ENCODE measurements around the gene KRT71.
"Not testable (repeated sequence)": the region's sequence is repeated elsewhere in the genome, so short reads cannot be mapped to it uniquely, and the experiment has no call there.

KRT71 gene

DNA sequence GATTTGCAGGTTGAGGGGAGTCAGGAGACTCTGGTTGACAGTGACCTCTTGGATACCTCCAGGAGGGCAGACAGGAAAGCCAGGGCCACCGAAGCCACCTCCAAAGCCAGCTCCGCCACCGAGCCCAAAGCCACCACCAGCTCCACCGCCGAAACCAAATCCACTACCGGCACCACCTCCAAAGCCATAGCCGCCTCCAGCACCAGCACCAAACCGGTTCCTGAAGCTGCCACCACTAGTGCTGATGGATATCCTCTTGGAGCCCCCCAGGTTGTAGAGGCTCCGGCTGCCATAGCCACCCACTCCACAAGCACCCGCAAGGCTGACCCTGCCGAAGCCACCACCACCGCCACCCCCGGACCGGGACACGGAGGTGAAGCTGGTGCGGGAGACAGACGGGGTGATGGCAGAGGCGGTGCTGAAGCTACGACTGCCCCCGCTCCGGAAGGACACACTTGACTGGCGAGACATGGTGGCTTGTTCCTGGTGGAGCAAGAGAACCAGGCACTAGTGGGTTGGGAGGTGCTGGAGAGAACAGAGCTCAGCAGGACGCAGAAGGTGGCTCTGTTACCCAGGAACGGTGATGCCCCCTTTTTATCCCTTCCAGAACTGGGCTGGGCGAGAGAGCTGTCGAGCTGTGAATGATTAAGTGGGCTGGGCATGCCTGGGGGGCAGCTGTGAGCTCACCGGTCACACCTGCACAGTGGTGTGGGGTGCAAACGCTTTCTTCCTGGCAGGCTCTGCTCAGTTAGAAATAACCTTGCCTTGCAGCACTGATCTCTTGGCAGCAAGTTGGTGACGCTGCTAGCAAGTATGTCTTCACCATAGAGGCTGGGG is 32.9 kb downstream of the KRT71 start, which contains the start of gene KRT5:
KRT5 (minus strand) TSS at position 569 of the 837 bp plus-strand sequence; CDS start at position 471, 98 bp downstream.
- no peak for FAIRE-seq

DNA sequence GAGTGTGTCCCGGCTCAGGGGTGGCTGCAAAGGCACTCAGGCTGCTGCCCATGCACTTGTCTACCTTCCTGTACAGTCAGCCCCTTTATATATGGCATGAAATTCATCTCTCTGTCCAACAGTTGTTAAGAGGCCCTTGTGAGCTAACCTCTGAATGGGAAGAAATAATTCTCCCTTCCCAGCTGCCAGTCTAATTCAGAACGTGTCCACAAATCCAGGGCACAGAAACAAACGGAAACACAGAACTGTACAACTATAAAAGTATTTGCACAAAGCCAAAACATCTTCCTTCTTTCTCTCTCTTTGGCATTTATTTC is 33.6 kb downstream of the KRT71 start:
- no peak for FAIRE-seq

DNA sequence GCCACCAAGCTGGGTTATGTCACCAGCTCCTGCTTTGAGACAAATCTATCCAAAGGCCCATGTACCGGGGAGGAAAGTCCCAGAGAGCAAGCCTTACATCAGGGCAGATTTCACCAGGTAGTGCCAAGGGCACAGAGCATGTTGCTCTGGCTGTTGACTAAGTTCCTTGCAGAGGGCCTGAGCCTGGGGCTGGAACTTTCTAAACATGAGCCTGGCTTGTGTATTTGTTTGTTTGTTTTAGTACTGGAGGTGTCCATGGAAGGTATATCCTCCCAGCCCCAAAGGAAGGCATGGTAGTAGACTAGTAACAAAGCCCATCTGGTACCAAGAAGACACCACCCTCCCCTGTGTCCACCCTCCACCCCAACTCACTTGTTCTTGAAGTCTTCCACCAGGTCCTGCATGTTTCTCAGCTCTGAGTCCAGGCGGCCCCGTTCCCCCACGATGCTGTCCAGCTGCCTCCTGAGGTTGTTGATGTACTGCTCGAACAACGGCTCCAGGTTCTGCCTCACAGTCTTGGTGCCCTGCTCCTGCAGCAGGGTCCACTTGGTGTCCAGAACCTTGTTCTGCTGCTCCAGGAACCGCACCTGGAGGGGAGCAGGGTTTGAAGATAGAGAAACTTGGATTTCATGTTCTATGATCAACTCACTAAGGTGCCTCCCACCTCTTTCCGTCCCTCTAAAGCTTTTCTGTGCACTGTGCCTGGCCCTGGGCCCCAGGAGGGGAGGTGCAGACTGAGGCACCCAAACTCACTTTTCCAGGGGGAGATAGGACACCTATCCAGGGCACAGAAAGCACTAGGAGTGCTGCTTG is 34.2 kb downstream of the KRT71 start:
- no peak for FAIRE-seq

DNA sequence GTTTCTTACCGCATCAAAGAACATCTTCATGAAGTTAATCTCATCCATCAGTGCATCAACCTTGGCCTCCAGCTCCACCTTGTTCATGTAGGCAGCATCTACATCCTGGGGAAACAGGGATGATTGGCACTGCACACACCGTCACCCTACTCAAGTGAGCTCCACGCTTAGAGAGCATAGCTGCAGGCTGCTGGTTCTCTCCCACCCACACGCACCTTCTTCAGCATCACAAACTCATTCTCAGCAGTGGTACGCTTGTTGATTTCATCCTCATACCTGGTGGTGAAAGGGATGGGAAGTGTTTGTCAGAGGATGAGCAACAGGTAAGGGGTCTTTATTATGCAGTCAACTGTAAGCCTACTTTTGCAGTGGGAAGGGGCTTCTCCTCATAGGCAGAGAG is 35.1 kb downstream of the KRT71 start:
- FAIRE-seq: no peak

DNA sequence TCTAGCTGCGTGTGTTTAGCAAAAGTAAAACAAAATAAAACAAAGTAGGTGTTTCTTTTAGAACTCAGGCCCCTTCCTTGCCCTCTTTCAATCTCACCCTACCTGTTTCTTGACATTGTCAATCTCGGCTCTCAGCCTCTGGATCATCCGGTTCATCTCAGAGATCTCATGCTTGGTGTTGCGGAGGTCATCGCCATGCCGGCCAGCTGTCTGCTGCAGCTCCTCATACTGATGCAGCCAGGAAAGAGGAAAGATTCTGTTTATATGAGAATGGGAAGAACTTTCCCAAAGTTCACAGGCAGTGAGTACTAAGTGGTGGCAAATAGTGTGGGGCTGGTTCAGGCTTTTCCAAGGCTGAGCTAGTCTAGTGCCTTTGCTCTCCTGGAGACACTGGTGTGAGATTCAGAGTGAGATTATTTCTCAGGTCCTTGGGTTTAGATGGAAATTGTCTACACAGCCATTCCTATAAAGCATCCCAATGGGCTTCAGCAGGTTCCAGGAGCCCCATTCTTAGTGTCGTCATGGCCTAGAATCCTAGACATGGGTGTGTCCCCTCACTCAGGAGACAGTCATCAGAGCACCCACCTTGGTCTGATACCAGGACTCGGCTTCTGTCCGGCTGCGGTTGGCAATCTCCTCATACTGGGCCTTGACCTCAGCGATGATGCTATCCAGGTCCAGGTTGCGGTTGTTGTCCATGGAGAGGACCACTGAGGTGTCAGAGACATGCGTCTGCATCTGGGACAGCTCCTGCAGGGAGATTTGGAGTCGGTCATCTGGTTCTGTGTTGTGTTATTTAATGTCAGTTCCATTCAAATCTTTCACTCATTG is 35.7 kb downstream of the KRT71 start:
- FAIRE-seq: no peak

DNA sequence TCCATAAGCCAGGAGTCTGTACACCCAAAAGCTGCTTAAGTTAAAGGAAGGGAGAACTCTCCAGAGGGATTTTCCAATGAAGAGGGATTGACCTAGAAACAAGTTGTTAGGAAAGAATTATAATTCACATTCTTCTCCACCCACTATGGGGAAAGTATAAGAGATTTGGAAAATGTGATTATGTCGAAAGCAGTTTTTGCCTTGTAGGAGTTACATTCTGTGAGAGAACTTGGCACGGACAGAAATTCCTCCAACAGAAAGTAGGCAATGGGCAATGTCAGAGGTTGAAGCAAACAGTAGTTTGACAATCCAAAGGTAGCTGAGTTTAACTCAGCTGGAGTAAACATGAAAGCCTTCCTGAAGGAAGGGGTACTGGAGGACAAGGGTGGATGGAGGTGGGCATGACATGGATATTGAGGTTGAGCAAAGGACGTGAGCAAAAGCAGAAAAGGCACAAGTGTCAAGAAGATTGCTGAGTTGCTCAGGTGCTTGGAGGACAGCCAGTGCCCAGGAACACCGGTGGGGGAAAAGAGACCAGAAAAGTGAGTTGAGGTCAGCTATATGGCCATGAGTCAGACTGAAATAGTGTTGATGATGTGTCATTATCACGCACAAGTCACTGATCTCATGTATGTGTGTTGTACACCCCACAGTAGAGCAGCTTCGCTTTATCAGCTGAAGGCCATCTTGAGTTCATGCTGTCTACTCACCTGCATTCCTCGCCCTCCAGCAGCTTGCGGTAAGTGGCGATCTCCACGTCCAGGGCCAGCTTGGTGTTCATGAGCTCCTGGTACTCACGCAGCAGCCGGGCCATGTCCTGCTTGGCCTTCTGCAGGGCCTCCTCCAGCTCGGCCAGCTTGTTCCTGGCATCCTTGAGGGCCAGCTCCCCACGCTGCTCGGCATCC is 36.8 kb downstream of the KRT71 start:
- no peak for FAIRE-seq

DNA sequence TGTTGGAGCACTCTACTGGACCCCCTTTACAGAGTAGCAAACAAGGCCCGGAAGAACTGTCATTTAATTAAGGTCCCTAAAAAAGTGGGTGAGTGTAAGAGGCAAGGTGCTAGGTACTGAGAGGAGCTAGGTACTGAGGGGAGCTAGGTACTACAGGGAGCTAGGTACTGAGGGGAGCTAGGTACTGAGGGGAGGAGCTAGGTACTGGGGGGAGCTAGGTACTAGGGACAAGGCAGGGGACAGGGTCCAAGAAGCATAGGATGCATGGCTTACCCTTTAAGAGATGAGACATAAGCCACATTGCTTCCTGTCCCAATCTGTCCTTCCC is 37.7 kb downstream of the KRT71 start:
- no peak for FAIRE-seq

DNA sequence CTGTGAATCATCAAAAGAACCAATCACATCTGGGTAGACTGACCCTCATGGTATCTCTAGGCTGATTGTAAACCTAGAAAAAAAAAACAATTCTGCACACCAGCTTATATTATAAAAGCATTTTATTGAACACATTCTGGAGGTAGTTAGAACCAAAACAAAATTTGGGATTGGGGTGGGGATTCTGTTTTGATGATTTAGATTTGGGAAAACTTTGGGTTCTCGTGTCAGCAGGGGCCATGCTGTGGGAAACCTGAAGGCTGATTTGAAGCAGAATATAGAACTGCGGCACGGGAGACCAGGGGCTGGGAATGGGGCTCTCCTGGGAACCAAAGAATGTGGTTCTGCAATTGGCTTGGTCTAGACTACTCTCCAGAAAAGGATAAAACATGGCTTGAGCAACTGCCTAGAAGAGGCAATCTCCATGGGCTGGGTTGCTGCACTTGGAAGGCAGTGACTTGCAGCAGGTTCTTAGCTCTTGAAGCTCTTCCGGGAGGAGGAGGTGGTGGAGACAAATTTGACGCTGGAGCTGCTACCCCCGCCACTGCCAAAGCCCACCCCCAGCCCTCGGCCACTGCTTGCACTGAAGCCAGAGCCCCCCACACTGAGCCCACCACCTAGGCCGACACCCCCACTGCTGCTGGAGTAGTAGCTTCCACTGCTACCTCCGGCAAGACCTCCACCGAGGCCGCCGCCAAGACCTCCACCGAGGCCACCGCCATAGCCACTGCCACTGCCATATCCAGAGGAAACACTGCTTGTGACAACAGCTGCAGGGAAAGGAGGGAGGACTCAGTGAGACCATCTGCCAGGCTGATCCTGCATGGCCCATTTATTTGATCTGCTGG is 38.2 kb downstream of the KRT71 start:
- FAIRE-seq: no peak

DNA sequence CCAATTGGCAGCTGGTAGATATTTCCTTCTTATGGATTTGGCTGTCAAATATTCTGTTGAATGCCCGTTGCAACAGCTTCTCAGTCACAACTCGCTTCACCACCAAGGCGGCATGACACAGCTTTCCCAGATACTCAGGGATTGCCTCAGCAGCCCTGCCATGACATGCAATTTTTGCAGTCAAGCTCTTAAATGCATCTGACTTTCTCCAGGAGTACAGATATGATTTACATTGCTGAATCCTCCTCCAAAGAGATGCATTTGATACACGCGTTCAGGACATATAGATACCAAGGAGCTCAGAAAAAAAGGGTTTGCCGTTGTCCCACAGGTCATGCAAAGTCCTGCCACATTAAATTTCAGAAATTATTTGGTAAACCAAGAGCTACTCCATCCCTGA is 39.2 kb downstream of the KRT71 start:
- no peak for FAIRE-seq

DNA sequence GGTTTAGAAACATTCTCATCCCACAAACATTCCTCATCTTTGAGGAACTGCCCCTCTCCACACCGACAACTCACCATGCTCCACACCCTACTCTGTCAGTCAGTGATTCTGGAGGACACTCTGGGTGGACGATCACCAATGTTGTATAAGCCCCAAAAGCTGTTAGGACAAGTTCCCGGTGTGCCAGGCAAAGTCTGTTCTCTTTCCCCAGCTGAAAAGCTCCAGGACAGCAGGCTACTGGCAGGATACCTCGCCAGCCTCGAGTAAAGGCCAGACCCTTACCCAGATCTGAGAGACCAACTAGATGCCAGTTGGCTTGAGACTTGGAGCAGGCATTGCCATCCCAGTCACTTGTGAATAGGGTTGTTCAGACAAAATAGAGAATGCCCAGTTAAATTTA is 44.7 kb downstream of the KRT71 start:
- no peak for FAIRE-seq

DNA sequence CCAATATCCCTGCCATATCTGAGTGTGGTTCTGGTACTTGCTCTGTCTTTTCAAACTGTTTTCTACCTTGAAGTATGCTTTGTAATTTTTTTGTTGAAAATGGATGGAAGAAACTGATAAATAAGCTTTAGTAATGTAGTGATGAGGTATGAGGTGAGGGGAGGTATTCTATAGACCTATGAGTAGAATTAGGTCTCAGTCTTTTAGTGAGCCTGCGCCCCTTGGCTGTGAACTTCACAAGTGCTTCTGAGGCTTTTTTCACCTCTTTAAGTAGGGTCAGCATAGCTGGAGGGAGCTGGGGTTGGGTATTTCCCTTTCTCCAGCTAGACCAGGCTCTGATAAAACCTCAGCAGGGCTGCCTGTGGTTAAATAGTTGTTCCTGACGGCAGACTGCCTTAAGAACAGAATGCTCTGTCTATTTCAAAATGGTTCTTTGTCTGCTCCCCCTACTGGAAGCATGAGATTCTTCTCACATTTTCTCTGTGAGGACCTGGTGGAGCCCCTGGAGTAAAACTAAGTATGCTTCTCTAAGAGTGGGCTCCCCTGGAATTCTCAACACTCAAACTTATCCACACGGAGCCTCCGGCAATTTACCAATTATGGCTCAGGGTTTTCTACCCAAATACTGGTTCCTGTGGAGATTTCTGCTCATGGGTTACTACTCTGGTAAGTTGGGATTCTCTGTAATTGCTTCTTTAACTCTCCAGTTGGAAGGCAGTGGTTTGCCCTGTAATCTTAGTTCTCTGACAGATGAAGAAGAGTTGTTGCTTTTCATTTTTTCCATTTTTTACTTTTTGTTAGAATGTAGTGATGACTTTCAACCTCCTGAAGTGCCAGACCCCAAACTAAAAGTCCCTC is 45.9 kb downstream of the KRT71 start:
- FAIRE-seq: no peak

DNA sequence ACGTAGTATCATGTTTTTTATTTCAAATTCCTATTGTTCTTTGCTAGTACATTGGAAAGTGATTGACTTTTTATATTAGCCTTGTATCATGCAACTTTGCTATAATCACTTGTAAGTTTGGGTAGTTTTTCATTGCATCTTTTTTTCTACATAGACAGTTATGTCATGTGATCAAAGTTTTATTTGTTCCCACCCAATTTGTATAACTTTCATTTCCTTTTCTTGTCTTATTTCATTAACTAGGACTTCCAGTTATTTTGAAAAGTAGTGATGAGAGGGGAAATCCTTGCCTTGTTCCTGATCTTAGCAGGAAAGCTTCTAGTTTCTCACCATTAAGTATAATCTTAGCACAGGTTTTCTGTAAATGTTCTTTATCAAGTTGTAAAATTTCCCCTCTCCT is 50.1 kb downstream of the KRT71 start:
- FAIRE-seq: no peak

DNA sequence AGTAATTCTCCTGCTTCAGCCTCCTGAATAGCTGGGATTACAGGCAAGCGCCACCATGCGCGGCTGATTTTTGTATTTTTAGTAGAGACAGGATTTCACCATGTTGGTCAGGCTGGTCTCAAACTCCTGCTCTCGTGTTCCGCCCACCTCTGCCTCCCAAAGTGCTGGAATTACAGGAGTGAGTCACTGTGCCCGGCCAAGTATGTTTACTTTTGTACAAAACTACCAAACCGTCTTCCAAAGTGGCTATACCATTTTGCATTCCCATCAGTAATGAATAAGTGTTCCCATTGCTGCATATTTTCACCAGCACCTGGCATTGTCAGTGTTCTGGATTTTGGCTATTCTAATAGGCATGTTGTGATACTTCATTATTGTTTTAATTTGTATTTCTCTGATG is 51.5 kb downstream of the KRT71 start:
- FAIRE-seq: no peak

DNA sequence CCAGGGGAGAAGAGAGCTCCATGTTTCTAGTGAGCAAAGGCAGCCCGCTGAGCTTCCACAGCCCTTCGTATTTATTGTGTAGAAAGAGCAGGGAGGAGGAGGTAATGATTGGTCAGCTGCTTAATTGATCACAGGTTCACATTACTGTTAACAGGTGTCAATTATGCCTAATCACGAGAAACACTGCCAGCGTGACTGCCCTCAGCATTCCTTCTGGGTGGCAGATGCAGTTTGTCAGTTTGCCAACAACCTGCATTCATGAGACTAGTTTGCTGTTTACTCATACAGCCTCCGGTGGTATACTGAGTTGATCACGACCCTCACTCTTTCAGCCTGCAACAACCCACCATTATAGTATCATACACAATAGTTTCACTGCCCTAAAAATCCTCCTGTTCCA is 52.4 kb downstream of the KRT71 start:
- not testable (repeated sequence) for FAIRE-seq

DNA sequence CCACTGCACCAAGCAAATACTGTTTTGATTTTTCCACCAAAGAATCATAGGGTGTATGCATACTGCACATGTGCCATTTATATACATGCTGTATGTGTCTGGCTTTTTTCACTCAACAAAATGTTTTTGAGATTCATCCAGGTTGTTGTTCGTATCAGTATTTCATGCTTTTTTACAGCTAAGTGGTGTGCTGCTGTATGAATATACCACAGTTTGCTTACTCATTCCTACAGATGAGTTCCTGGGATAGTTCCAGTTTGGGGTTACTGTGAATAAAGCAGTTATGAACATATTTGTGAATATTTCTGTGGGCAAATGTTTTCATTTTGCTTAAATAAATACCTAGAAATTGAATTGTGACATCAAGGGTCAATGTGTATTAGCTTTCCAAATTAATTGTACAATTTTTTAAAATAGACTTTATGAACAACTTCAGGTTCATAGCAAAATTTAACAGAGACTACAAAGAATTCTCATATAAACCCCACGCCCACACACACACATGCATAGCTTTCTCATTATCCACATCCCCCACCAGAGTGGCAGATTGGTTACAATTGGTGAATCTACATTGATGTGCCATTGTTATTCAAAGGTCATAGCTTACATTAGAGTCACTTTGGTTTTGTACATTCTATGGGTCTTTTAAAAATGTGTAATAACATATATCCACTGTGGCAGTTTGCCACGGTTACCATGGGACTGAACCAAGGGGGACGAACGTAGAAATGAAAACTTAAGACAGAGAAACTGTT is 53.0 kb downstream of the KRT71 start:
- no peak for FAIRE-seq

DNA sequence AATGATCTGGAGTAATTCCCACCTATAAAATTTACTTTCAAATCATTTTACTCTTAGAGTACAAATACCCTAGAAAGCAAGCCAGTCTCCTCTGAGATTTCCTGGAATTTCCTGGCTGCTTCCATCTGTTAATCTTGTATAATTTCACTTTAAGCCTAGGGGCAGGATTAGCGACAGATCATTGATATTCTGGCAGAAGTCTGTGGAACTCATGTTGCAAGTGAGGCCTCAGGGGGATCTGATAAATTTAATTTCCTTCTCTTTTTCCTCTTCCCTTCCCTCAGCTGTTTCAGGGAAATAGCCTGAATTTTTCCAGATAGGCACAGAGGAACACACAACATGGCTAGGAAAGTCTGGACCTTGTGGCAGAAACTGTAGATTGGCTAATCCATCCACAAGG is 54.0 kb downstream of the KRT71 start:
- FAIRE-seq: no peak

DNA sequence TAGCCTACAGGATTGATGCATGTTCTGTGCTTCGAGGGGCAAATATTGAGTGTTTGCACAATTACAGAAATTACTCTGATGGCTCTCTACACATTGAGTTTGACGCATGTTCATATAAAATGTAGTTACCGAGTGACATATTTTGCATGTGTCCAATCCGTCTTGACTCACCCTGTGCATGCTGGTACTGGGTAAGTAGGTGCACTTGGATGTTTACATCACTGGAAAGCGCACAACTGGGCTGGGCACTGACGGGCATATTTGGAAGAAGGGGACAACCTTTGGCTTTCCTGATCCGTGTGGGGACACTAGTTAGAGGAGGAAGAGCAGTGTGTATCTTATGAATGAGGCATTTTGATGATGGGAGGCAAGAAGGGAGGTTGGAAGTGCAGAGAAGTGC is 55.0 kb downstream of the KRT71 start:
- FAIRE-seq: no peak

DNA sequence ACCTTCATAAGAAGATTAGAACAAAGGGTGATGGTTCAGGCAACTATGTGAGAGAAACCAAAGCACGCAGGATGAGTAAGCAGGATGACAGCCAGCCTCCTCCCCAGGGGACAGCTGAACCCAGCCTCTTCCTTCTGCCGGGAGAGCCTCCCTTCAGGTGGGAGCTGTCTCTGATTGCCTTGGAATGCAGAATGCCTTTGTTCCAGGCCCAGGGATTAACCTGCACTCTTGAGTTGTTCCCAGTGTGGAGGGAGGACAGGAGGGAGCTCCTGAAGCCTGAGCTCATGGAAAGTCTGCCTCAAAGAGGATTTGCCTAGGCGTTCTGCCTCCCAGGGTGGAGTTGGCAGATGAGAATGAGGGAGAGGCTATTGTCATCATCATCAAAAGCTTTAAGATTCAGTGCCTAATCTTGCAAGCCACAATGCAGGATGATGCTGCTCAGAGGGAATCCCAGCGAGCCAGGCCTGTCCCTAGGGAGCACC is 56.3 kb downstream of the KRT71 start:
- FAIRE-seq: no peak

DNA sequence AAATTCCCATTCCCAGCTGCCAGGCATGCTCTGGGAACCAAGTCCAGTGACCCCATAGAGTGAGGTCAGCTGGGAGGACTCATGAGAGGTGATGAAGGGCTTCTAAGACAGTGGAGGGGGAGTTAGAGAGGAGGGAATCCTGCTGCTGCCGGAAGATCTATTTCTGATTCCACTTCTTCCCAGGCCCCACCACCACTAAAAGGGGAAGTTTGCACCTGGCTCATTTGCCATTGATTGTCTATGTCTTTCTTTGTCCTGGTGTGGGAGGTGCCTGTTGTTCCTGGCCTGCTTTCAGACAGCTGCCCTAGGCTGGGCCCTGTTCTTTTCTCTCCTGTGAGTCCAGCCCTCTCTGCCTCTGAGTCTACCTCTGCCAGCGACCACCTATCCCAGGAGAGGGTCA is 56.9 kb downstream of the KRT71 start:
- no peak for FAIRE-seq

DNA sequence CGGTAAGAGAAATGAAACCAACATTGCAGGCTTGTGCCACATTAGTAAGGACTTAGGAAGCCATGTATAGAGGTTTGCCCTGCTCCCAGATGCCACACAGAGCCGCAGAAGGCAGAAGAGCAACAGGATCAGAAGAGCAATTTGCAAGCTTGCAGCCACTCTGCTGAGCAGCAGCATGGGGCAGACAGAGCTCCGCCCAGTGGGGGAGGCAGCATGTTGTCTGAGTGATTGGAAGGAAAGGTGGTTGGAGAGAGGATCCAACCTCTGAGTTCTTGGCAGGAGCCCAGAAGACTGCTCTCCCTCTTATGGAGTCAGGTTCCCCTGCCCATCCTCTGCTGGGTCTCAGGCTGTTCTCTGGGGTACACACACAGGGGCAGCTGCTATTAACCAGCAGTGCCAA is 57.6 kb downstream of the KRT71 start:
- no peak for FAIRE-seq

Measured in TTC549 (cell line).